Fibroblast of lung (primary cell): Measurements from ENCODE around the gene TDRD9. TPM values are rescaled to one million over a fixed set of nuclear protein-coding genes. Genes with fewer than 3 reads are reported as not detected.
A peak's percentile ranks its signal among the peaks of the same experiment; 100 is the strongest.

ENCODE experiments used
- DNase-seq, 2 donors: peaks; one replicate each; pipeline versions ENCODE4 v3.0.0 to v3.0.0-alpha.2; 2010; ENCODE audit warnings: low read depth in 2 of 2
- H2AFZ ChIP-seq: 2 replicates; pipeline ENCODE4 v1.5.1; 2012; ENCODE audit warnings: low read length, control low read depth, inconsistent platforms
- H3K27ac ChIP-seq: 2 replicates; pipeline ENCODE4 v1.5.1; 2011; ENCODE audit warnings: low read length, control low read depth; ENCODE audit not compliant: insufficient read depth
- H3K27me3 ChIP-seq: 2 replicates; pipeline ENCODE4 v1.5.1; 2011; ENCODE audit warnings: mild to moderate bottlenecking, low read length; ENCODE audit not compliant: control insufficient read depth, insufficient read depth
- H3K36me3 ChIP-seq: 2 replicates; pipeline ENCODE4 v1.5.1; 2011; ENCODE audit warnings: low read length; ENCODE audit not compliant: control insufficient read depth, insufficient read depth
- H3K4me1 ChIP-seq: 2 replicates; pipeline ENCODE4 v1.5.1; 2011; ENCODE audit warnings: low read length; ENCODE audit not compliant: control insufficient read depth, insufficient read depth; ENCODE audit errors: extremely low read depth
- H3K4me2 ChIP-seq: 2 replicates; pipeline ENCODE4 v1.5.1; 2011; ENCODE audit warnings: low read length, control low read depth; ENCODE audit not compliant: insufficient read depth; ENCODE audit errors: extremely low read depth
- H3K4me3 ChIP-seq, 4 experiments: fragments of 200-600 bp in 1 of 4; sonication (generic) in 1 of 4; replicated peaks in 1 of 4; 2 replicates each; pipeline ENCODE4 v1.5.1; 2011 to 2016; ENCODE audit warnings: low read length in 4 of 4, low read depth in 3 of 4, mild to moderate bottlenecking in 3 of 4, control low read depth in 2 of 4, inconsistent platforms in 1 of 4, mixed read lengths in 1 of 4; ENCODE audit not compliant: insufficient read depth in 1 of 4; ENCODE audit errors: control extremely low read depth in 1 of 4
- H3K79me2 ChIP-seq: 2 replicates; pipeline ENCODE4 v1.5.1; 2012; ENCODE audit warnings: mild to moderate bottlenecking, low read length, inconsistent platforms; ENCODE audit not compliant: control insufficient read depth, insufficient read depth
- H3K9ac ChIP-seq: 2 replicates; pipeline ENCODE4 v1.5.1; 2011; ENCODE audit warnings: mild to moderate bottlenecking, low read length, control low read depth; ENCODE audit not compliant: insufficient read depth
- H3K9me3 ChIP-seq: 2 replicates; pipeline ENCODE4 v1.5.1; 2012; ENCODE audit warnings: low read depth, low read length; ENCODE audit not compliant: control insufficient read depth, insufficient read depth
- H4K20me1 ChIP-seq: 2 replicates; pipeline ENCODE4 v1.5.1; 2011; ENCODE audit warnings: low read length; ENCODE audit not compliant: control insufficient read depth, insufficient read depth; ENCODE audit errors: extremely low read depth
- CTCF ChIP-seq, 2 donors: IDR thresholded peaks in 1 of 2; conservative IDR thresholded peaks in 1 of 2; 1 replicate in 1 of 2; 2 replicates in 1 of 2; pipeline ENCODE4 v1.5.1; 2011 to 2012; ENCODE audit warnings: low read length in 2 of 2, control low read depth in 1 of 2, inconsistent platforms in 1 of 2, low read depth in 1 of 2, mild to moderate bottlenecking in 1 of 2
- EZH2 ChIP-seq: IDR thresholded peaks from 2 replicates; pipeline ENCODE4 v1.5.1; 2012; ENCODE audit warnings: low read length, control low read depth, mild to moderate bottlenecking; ENCODE audit errors: missing control alignments
- polyA plus RNA-seq, 2 donors: library from polyadenylated mRNA; depleted of rRNA in 1 of 2; stranded (reverse) in 1 of 2; unstranded in 1 of 2; fragments of >200 nt; gene quantifications; 2 replicates each; pipeline ENCODE4 v1.2.1, GENCODE V29; 2011 to 2012; ENCODE audit warnings: missing spikeins in 1 of 2
- total RNA-seq: library from RNA; depleted of rRNA; stranded (reverse); fragments of >200 nt; gene quantifications from 2 replicates; pipeline ENCODE4 v1.2.1, GENCODE V29; 2014

Gene TDRD9
- total and polyA plus RNA-seq, 2 donors (not counting 1 experiment from before 2014, with no cell fraction given), result 0.28 to 0.50 TPM

GRCh38 chr14:103889313-103890051 is 38.8 kb upstream of the TDRD9 start:
- Histone ChIP-seq H3K36me3 (no peaks in the 10 kb centered on the region), H3K79me2 (no peaks in the 10 kb centered on the region), H3K4me1 (no peaks in the 10 kb centered on the region), H3K4me3 (no peak overlapping the region), H2AFZ (no peak overlapping the region), H3K9ac (no peak overlapping the region), H3K9me3 (no peaks in the 10 kb centered on the region), H3K27me3 (no peaks in the 10 kb centered on the region), H3K4me2 (peak overlapping the region; percentile 15), H4K20me1 (no peaks in the 10 kb centered on the region), H3K27ac (no peak overlapping the region)
- peak in 1 of 2 donors; percentile 34 for DNase-seq
- no peak for TF ChIP-seq EZH2

GRCh38 chr14:103890052-103890371 is 38.2 kb upstream of the TDRD9 start:
- Histone ChIP-seq H3K4me2 (peak overlapping the region; percentile 15), H3K9me3 (no peaks in the 10 kb centered on the region), H3K4me3 (no peak overlapping the region), H3K36me3 (no peaks in the 10 kb centered on the region), H4K20me1 (no peaks in the 10 kb centered on the region), H2AFZ (no peak overlapping the region), H3K79me2 (no peaks in the 10 kb centered on the region), H3K27me3 (no peaks in the 10 kb centered on the region), H3K27ac (no peak overlapping the region), H3K4me1 (no peaks in the 10 kb centered on the region), H3K9ac (no peak overlapping the region)
- no peak for TF ChIP-seq EZH2
- no peak for TF ChIP-seq CTCF (conservative IDR thresholded peaks at IDR 0.05 in 1 of 2, IDR thresholded peaks at IDR 0.05 in 1 of 2; ENCODE audit: low read depth in 1 of 2, low read length in 2 of 2)
- DNase-seq, result no peak

- Histone ChIP-seq H4K20me1 (no peaks in the 10 kb centered on the region), H3K79me2 (no peaks in the 10 kb centered on the region), H3K4me3 (no peak overlapping the region), H3K27ac (no peak overlapping the region), H3K27me3 (no peaks in the 10 kb centered on the region), H3K9ac (no peak overlapping the region), H3K9me3 (no peaks in the 10 kb centered on the region), H3K4me1 (no peaks in the 10 kb centered on the region), H3K36me3 (no peaks in the 10 kb centered on the region), H2AFZ (no peak overlapping the region), H3K4me2 (no peak overlapping the region)
- TF ChIP-seq CTCF (conservative IDR thresholded peaks at IDR 0.05 in 1 of 2, IDR thresholded peaks at IDR 0.05 in 1 of 2; ENCODE audit: low read depth in 1 of 2, low read length in 2 of 2) (no peak), EZH2 (no peak)
- no peak for DNase-seq
These were observed 37.2 kb upstream of the TDRD9 start for GRCh38 chr14:103890821-103891666.
